ENCODE measurements around the gene LRRC27.
"Not testable (repeated sequence)": the region's sequence is repeated elsewhere in the genome, so short reads cannot be mapped to it uniquely, and the experiment has no call there.

The LRRC27 gene

DNA sequence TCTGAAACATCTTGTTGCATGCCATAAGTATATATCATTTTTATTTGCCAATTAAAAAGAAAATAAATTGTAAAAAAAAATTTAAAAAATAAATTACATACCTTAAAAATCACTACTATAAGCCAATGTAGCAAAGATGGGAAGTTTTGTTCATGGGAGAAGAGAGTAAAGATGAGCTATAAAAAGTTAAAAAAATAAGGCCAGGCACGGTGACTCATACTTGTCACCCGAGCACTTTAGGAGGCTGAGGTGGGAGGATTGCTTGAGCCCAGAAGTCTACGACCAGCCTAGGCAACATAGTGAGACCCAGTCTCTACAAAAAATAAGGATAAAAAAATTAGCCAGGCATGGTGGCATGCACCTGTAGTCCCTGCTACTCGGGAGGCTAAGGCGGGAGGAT, 15.9 kb upstream of the LRRC27 start:
- DNase-seq, result no peak

DNA sequence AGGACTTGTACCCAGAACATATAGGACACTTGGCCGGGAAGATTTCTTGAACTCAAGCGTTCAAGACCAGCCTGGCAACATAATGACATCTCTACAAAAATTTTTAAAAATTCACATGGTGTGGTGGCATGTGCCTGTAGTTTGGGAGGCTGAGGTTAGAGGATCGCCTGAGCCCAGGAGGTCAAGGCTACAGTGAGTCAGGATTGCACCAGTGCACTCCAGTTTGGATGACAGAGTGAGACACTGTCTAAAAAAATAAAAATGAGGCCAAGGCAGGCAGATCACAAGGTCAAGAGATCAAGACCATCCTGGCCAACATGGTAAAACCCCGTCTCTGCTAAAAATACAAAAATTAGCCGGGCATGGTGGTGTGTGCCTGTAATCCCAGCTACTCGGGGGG, 14.5 kb upstream of the LRRC27 start:
- not testable (repeated sequence) for DNase-seq

DNA sequence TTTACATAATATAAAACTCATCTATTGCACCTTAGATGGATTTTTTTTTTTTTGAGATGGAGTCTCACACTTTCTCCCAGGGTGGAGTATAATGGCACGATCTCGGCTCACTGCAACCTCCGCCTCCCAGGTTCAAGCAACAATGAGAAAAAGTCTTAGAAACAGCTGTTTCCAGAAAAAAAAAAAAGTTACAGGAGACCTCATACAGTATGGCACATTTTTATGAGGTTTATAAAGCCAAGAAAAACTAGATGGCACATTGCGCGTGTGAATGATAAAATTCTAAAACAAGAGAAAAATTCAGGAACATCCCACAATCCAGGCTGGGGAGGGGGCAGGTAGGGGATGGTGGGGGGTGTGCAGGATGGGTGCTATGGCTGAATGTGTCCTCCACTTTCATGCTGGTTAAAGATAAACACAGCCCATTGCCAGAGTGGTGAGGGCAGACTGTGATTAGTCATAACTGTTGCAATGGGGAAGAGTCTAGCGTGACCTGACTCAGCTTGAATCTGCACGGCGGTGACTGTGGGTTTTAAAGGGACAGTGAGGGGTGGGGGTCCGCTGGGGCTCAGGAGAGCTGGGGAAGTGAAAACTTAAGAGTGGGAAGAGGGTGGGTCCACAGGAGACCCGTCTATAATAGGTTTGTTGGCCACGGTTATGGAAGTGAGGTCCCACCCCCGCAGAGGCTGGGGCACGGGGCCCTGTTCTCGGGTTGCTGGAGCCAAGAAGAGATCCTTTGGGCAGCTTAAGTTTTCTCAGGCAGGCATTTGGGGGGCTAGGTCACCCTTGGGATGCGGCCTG, 11.9 kb upstream of the LRRC27 start:
- no peak for DNase-seq

DNA sequence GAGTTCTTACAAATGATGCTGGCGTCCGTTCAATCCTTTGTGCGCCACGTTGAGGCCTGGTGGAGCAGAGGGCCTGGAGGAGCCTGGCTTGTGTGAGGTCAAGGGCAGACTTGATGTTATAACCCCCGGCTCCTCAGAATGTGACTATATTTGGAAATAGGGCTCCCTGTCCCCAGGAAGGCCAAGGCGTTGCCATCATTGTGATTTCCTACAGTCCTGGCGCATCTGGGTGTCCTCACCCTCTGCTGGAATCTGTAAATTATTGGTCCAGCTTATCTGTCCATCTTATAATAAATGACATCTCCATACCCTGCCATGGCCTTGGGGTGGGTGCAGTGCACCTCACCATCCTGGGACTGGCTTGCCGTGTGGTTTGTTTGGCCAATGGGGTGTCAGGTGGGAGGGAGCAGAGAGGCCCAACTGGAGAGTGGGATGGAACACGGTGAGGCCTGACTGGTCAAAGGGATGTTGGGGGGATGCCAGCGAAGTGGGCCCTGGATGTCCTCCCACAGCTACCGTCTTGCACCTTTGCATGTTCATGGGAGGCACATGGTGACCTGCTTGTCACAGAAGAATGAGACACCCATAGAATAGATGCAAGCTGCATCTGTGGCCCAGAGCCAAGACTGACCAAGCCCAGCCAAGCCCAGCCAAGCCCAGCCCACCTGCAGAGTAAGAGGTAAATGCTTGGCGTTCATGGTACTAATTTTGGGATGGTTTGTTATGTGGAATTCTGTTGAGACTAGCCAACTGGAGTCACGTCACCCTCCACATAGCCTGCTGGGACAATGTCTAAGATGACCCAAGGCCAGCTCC, 11.1 kb upstream of the LRRC27 start:
- no peak for DNase-seq

DNA sequence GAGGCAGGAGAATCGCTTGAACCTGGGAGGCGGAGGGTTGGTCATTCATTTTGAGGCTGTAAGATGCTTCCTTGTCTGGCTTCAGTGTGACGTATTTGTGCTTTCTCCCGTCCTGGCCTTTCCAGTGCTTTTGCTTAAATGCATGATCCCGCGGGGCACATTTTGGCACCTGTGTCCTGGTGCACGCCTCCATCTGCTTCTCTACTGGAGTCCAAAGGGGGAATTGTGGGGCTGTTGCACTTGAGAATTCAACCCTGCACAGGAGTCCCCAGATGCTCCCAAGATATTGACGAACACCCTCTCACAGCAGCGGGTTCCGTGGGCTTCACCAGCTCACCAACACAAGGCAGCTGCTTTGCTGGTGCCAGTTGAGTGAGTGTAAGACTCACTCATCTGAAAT, 10.3 kb upstream of the LRRC27 start:
- DNase-seq, result no peak

DNA sequence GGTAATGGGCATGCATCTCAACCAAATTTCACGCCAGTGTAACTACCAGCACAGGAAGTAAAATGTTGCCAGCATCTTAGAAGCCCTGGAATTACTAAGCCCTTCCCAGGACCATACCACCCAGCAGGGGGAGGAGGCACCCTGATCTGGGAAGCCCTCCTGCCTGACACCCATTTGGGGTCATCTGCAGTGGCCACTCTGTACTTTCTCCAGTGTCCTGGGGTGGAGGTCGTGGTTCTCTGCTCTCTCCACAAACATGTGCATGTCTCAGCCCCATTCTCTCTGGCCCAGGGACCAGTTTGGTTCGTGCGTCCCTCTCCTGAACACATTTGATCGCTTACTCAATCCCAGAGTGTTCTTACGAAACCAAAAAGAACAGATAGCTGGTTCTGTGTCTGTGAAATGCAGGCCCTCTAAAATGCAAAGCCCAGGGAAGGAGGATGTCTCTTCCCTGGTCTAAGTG, 9.4 kb upstream of the LRRC27 start:
- no peak for DNase-seq

DNA sequence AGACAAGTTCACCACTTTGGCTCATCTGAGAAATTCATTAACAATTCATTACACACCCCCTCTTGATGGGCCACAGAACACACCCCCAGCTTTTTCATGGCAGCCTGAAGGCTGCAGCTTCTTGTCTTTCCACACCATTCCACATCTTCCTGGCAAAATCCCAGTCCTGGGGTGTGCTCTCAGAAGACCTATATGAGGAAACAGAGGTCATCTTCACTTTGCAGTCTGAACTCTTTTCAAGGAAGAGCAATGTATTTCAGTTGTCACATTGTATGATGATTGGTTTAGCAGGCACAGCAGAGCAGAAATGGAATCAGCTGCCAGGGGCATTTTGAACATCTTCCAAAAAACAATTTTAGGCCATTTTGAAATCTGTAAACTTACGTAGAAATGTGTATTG, 7.8 kb upstream of the LRRC27 start:
- DNase-seq, result no peak

DNA sequence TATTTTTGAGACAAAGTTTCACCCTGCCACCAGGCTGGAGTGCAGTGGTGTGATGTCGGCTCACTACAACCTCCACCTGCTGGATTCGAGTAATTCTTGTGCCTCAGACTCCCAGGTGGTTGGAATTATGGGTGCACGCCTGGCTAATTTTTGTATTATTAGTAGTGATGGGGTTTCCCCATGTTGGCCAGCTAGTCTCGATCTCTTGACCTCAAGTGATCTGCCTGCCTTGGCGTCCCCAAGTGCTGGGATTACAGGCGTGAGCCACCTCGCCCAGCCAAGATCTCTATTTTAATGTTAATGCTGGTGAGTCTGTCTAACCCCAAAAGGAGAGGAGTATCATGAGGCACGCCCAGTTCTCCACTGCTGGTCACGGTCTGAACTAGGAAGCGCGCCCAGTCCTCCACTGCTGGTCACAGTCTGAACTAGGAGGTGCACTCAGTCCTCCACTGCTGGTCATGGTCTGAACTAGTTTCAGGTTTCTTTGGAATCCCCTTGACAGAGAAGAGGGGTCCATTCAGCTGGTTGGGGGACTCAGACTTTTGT, 5.6 kb upstream of the LRRC27 start:
- no peak for DNase-seq

DNA sequence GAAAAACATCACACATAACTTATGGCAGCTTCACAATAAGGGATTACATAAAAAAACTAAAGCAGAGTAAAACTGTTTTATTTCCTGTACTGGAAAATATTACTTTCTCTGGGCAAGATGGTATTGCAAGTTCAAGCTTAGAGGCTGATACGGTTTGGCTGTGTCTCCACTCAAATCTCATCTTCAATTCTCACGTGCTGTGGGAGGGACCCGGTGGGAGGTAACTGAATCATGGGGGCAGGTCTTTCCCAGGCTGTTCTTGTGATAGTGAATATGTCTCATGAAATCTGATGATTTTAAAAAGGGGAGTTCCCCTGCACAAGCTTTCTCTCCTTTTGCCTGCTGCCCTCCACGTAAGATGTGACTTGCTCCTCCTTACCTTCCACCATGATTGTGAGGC, 5.1 kb upstream of the LRRC27 start:
- no peak for DNase-seq

DNA sequence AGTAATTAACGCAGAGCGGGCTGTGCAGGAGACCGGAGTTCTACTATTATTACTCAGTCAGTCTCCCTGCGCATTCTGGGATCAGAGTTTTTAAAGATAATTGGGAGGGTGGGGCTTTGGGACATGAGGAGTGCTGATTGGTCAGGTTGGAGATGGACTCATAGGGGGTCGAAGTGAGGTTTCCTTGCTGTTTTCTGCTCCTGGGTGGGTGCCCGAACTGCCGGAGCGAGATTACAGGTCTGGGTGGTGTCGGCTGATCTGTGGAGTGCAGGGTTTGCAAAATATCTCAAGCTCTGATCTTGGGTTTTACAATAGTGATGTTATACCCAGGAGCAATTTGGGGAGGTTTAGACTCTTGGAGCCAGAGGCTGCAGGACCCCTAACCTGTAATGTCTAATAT, 3.9 kb upstream of the LRRC27 start:
- no peak for DNase-seq

DNA sequence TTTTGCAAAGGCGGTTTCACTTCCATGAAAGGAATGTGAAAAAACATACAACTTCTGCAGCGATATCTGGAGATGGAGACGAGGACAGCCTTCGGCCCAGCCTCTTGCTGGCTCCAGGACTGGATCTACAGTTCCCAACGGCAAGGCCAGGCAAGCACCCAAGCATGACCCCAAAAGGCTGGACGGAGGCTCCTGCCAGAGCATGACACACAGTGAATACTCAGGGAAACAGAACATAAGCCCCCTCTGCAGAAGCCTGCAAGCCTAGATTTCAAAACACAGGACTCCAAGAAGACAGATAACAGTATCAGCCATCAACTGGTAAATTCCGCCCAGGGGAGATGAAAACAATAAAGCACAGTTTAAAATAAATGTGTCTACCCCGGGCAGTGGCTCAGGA, 3.3 kb upstream of the LRRC27 start:
- DNase-seq, result no peak

DNA sequence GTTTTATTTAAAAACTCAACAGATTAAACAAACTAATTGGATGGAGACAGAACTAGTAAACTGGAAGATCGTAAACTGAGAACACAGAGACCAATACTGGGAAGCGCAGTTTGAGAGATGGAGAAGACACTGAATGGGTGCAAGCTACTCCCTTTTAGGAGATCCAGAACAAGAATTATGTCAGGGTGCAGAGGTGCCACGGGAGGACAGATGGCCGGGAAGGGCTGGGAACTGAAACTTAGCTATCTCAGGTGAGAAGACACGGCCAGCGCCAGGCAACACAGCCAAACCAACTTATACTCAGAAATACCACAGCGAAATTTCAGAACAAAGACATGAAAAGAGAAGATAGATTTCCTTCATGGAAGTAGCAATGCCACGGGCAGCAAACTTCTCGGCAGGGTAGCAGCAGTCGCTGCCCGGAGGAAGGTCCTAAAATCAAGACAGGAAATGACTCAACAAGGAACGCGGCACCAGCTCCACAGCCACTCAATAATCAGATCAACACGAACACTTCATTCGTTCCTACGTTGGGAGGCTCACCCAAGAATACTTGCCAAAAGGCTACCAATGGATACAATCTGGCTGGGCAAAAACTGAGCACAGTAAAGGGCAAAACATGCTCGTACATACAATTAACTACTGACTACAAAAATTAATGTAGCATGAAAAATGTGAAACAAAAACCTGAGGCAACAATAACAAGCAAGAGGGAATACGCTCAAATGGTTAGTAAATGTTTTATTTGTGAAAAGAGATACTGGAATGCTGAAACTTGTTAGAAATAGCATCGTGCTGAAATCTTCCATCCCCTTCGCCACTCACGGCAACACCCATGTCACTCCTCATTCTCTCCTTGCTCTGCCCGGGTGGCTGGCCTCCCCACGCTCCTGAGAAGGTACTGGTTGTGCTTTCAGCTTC, 2.2 kb upstream of the LRRC27 start:
- no peak for DNase-seq

DNA sequence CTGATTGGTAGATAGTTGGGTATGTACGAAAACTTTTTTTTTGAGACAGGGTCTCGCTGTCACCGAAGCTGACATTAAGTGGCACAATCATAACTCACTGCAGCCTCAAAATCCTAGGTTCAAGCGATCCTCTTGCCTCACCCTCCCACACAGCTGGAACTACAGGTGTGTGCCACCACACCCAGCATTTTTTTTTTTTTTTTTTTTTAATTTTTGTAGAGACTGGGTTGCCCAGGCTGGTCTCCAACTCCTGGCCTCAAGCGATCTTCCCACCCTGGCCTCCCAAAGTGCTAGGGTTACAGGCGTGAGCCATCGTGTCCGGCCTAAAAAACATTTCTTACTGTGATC, 1.5 kb upstream of the LRRC27 start:
- DNase-seq, result no peak

DNA sequence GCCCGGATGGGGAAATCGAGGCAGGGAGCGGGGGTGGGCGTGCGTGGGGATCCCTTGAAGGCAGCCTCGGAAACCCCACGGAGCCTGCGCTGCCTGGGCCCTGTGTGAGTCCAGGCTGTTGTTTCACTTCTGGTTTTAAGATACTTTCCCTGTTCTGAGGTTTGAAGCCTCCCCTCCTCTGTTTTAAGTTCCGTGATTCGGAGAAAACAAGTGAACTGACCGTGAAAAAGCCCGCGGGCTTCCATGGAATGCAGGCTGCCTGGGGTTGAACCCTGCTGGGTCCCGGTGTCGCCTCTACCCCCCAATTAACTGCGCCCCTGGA, 401 bp downstream of the LRRC27 start:
- DNase-seq, result no peak

DNA sequence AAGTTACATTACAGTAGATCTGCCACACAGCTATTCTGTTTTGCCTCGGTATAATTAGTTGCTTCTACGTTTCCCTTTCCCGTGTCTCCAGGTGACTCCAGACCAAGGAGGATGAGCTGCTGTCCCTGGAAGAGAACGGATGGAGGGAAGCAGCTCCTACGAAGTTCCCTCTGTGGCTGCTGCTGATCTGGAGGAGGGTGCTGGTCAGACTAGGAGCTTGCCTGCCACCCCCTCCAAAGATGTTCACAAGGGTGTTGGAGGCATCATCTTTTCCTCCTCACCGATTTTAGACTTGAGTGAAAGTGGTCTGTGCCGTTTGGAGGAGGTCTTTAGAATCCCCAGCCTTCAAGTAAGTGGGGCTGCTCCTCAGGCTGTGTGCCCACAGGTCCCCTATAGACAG, 1.4 kb downstream of the LRRC27 start:
- DNase-seq, result no peak

DNA sequence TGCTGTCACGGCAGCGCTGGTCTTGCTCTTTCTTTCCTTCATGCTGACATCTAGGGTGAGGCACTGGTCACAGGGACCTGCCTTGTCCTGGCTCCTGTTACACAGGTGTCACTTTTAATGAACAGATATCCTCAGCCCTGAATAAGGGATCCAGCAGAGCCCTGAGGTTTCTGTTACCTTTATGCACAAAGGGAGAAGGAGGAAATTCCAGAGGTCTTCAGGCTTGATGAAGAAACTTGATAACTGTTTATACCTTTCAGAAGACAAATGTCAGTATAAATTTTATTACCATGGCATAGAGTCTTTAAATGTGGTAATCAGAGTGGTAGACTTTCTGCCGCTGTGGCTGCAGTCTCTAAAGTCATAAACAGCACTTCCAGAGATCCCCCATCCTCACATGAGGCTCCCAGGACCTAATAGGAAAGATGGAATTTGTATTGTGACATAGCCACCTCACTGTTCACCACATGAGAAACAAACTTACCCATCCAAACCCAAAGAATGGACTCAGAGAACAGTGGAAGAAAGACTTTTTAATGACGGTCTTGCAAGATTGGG, 2.7 kb downstream of the LRRC27 start:
- no peak for DNase-seq

DNA sequence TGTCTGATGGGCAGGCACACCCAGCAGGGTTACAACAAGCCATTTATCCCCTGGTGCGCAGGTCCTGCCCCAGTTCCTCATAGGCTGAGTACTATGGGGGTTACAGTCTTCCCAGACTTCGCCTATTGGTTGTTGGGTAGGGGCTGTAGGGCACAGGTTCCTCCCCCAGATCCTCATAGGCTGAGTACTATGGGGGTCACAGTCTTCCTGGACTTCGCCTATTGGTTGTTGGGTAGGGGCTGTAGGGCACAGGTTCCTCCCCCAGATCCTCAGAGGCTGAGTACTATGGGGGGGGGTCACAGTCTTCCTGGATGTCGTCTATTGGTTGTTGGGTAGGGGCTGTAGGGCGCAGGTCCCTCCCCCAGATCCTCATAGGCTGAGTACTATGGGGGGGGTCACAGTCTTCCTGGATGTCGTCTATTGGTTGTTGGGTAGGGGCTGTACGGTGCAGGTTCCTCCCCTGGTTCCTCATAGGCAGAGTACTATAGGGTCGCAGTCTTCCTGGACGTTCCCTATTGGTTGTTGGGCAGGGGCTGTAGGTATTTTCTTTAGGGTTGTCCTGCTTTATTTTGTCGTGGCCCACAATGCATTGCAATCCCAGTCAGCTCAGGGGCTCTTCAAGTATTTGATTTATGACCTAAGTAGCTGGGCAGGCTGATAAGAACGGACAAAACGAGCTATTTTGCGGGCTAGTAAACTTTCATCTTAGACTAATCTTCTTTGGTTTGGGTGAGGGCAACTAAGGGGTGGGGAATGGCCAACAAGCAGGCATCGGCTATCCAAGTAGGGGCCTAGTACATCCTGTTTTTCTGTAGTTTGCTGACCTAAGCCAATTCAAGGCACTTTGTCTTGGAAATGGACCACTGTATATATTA, 3.4 kb downstream of the LRRC27 start:
- DNase-seq, result no peak

DNA sequence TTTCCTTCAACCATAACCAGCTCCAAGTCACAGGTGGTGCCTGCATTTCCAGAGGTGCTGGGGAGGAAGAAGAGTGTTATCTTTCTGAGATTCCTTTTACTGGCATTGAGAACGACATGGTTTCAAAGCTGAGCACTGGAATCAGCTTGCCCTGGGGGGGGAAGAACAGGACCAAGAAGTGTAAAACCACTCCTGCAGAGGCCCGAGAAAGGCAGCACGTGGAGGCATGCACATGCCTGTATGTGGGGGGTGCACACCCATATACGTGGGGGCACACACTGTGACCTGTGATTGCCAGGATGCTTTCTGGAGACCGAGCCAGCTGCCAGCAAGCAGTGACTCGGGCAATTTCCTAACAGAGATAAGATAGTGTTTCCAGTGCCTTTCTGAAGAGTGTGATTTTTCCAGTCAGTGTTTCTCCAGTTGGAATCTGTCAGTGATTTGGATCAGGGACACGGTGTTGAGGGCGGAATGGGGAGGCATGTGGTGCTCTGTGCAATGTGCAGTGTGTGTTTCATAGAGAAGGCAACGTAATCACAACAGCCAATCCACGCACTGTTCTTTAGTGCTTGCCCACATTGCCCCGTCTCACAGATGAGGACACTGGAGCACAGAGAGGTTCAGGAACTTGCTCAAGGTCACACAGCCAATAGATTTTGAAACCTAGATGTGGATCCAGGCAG, 4.2 kb downstream of the LRRC27 start:
- DNase-seq, result no peak

DNA sequence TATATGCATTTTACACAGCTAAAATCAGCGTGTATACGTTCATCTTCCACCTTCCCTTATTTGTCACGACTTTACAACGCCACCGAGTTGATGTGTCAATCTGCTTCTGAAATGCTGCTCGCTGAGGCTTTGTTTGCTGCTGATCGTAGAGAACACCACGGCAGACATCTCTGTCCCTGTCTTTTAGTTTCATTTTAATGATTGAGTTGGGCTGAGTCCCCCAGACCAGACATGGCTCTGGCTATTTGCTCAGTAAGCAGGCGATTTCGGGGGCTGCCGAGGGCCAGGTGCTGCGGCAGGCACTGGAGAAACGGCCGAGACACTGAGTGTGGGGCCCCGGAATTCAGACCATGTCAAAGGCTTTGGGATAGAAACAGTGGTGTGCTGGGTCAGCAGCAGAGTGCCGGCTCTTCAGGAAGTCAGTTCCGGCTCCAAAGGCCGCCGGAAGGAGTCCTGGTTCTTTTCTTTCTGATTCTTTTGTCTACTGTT, 5.0 kb downstream of the LRRC27 start:
- DNase-seq, result no peak

DNA sequence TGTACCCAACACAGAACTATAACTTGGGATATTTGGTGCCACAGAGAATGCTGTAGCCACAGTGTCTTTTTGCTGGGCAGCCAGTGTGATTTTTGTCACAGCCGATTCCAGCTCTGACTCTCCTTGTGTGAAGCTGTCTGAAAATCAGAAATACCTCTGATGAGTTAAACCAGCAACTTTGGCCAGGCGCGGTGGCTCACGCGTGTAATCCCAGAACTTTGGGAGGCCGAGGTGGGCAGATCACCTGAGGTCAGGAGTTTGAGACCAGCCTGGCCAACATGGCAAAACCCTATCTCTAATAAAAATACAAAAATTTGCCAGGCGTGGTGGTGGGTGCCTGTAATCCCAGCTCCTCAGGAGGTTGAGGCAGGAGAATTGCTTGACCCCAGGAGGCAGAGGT, 5.9 kb downstream of the LRRC27 start:
- DNase-seq, result not testable (repeated sequence)

DNA sequence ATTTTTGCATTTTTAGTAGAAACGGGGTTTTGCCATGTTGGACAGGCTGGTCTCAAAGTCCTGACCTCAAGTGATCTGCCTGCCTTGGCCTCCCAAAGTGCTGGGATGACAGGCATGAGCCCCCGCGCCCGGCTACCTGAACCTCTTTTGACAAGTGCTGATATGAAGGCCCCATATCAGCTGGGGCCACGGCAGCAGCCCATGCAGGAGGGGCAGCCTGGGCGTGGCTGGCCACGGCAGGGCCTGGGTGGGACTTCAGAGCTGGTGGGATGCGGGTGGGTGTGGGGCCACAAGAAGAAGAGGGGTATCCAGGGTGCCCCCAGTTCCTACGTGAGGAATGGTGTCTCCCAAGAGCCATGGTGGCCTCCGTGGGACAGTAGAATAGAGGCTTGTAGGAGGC, 6.9 kb downstream of the LRRC27 start:
- DNase-seq, result no peak
